ENCODE results near the gene ZNF273. TPM values are rescaled to one million over a fixed set of nuclear protein-coding genes. Genes with fewer than 3 reads are reported as not detected.

Gene ZNF273
- total RNA-seq, 1 donor from 2014 or later = 3.8 TPM

- TF ChIP-seq CTCF (IDR thresholded peaks at IDR 0.05; ENCODE audit: insufficient read depth, low read length, poor library complexity, severe bottlenecking) = no peak
- Histone ChIP-seq H3K36me3 (ENCODE audit: control insufficient read depth, insufficient read depth, low read length) (no peaks in the 10 kb centered on the region), H3K4me3 (ENCODE audit: low read depth, low read length) (no peak overlapping the region), H3K27me3 (ENCODE audit: control insufficient read depth, insufficient read depth, low read length) (no peaks in the 10 kb centered on the region)
- DNase-seq (ENCODE audit: low read depth) = no peak
Measured at GRCh38 chr7:64867863-64868440, 35.1 kb upstream of the ZNF273 start.

GRCh38 chr7:64868499-64868898 lies 34.6 kb upstream of the ZNF273 start:
- TF ChIP-seq CTCF (IDR thresholded peaks at IDR 0.05; ENCODE audit: insufficient read depth, low read length, poor library complexity, severe bottlenecking) = no peak

GRCh38 chr7:64869121-64869725 lies 33.9 kb upstream of the ZNF273 start:
- Histone ChIP-seq H3K36me3 (ENCODE audit: control insufficient read depth, insufficient read depth, low read length) (no peaks in the 10 kb centered on the region), H3K4me3 (ENCODE audit: low read depth, low read length) (no peak overlapping the region), H3K27me3 (ENCODE audit: control insufficient read depth, insufficient read depth, low read length) (no peaks in the 10 kb centered on the region)
- DNase-seq (ENCODE audit: low read depth) = no peak
- TF ChIP-seq CTCF (IDR thresholded peaks at IDR 0.05; ENCODE audit: insufficient read depth, low read length, poor library complexity, severe bottlenecking) = no peak

More at GRCh38 chr7:64868499-64868898, 34.6 kb upstream of the ZNF273 start:
- no peak overlapping the region for H3K4me3 ChIP-seq (ENCODE audit: low read depth, low read length)
- H3K27me3 ChIP-seq (ENCODE audit: control insufficient read depth, insufficient read depth, low read length) = no peaks in the 10 kb centered on the region
- H3K36me3 ChIP-seq (ENCODE audit: control insufficient read depth, insufficient read depth, low read length) = no peaks in the 10 kb centered on the region
- DNase-seq (ENCODE audit: low read depth) = no peak

- no peak for DNase-seq (ENCODE audit: low read depth)
- no peak for TF ChIP-seq CTCF (IDR thresholded peaks at IDR 0.05; ENCODE audit: insufficient read depth, low read length, poor library complexity, severe bottlenecking)
- Histone ChIP-seq H3K36me3 (ENCODE audit: control insufficient read depth, insufficient read depth, low read length) (no peaks in the 10 kb centered on the region), H3K27me3 (ENCODE audit: control insufficient read depth, insufficient read depth, low read length) (no peaks in the 10 kb centered on the region), H3K4me3 (ENCODE audit: low read depth, low read length) (no peak overlapping the region)
Measured at GRCh38 chr7:64869912-64870562, 33.0 kb upstream of the ZNF273 start.

GRCh38 chr7:64870656-64871055 lies 32.4 kb upstream of the ZNF273 start:
- no peak for DNase-seq (ENCODE audit: low read depth)
- H3K4me3 ChIP-seq (ENCODE audit: low read depth, low read length) = no peak overlapping the region
- TF ChIP-seq CTCF (IDR thresholded peaks at IDR 0.05; ENCODE audit: insufficient read depth, low read length, poor library complexity, severe bottlenecking) = no peak

More at GRCh38 chr7:64870656-64871055, 32.4 kb upstream of the ZNF273 start:
- H3K27me3 ChIP-seq (ENCODE audit: control insufficient read depth, insufficient read depth, low read length) = no peaks in the 10 kb centered on the region
- H3K36me3 ChIP-seq (ENCODE audit: control insufficient read depth, insufficient read depth, low read length) = no peaks in the 10 kb centered on the region
